Lower leg skin (tissue), 3 donors: ENCODE data around the gene SGF29.

Experiments
- POLR2A ChIP-seq, 2 donors: fragments of 450-650 bp; IDR thresholded peaks; one replicate each; pipeline ENCODE4 v1.6.1; 2016 to 2017; ENCODE audit warnings: antibody characterized with exemption in 2 of 2, mild to moderate bottlenecking in 1 of 2, moderate library complexity in 1 of 2
- TF ChIP-seq, protein P1 (sequence below), 3 donors: fragments of 450-650 bp; IDR thresholded peaks; one replicate each; pipeline ENCODE4 v1.5.1; 2016; ENCODE audit warnings: antibody characterized with exemption in 3 of 3, mild to moderate bottlenecking in 3 of 3, moderate library complexity in 2 of 3

DNA sequence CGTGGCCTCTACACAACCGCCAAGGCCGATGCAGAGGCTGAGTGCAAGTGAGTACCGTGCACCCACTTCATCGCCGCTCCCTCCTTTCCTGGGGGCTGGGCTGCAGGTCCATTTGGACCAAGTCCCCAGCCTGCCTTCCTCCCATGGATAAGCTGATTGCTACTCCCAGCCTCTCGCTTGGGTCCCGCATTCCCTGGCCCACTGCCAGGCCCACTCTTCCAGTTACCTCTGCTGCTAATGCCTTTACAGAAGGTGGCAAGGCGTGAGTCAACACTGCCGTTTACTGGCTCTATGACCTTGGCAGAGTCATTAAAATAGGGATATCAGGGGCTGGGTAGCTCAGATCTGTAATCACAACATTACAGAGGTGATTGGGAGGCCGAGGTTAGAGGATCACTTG, 32.0 kb downstream of the SGF29 start:
- TF ChIP-seq, protein P1, sequence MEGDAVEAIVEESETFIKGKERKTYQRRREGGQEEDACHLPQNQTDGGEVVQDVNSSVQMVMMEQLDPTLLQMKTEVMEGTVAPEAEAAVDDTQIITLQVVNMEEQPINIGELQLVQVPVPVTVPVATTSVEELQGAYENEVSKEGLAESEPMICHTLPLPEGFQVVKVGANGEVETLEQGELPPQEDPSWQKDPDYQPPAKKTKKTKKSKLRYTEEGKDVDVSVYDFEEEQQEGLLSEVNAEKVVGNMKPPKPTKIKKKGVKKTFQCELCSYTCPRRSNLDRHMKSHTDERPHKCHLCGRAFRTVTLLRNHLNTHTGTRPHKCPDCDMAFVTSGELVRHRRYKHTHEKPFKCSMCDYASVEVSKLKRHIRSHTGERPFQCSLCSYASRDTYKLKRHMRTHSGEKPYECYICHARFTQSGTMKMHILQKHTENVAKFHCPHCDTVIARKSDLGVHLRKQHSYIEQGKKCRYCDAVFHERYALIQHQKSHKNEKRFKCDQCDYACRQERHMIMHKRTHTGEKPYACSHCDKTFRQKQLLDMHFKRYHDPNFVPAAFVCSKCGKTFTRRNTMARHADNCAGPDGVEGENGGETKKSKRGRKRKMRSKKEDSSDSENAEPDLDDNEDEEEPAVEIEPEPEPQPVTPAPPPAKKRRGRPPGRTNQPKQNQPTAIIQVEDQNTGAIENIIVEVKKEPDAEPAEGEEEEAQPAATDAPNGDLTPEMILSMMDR (IDR thresholded peaks at IDR 0.05), result no peak
- TF ChIP-seq POLR2A (IDR thresholded peaks at IDR 0.05), result no peak
